DOHH2 (cell line): ENCODE results near the gene STARD13.

Source experiments
- EZH2phosphoT487 ChIP-seq: fragments of 200-600 bp; sonication (generic); IDR thresholded peaks from 2 replicates; pipeline ENCODE4 v1.6.1; 2017; ENCODE audit warnings: borderline replicate concordance, mild to moderate bottlenecking, antibody characterized with exemption, low read length, moderate library complexity, mixed read lengths
- TF ChIP-seq, protein P1 (sequence below): fragments of 200-600 bp; sonication (generic); IDR thresholded peaks from one replicate; pipeline ENCODE4 v1.5.1; 2014; ENCODE audit warnings: antibody characterized with exemption, mild to moderate bottlenecking, low read depth, low read length; ENCODE audit not compliant: poor library complexity, severe bottlenecking

DNA sequence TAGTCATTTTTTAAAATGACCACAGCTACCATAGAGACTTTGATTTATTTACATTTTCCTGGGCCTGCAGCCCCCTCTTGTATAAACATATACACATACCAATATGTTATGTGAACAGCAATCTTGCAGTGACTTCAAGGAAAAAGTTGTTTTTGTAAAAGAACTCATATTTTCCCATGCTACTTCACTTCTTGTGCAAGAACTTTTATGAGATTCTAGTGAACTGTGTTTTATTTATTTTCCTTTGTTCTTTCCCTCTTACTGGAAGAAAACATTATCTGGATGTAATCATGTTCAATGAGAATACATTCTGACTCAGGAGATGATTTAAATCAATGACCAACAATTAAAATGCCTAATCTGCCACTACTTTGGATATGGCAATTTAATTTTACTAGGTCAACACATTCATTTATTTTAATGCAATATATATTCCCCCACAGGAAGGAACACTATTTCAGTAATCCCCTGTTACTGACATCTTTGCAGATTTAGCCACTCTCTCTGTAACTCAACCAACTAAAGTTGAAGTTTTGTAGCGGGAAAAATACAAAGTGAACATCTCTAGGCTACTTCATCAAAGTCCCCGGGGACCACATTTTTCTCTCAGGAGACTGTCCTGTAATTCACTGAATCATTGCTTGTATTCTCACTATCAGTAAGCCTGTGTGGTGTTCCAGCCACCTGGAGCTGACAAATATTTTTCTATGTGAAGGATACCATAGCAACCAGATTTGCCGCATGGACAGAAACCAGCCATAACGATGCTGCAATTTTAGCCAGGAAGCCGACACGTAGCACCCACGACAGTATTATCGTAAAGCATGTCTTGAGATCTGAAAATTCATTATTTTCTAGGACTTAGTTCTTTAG is 90.5 kb downstream of the STARD13 start:
- TF ChIP-seq, protein P1, sequence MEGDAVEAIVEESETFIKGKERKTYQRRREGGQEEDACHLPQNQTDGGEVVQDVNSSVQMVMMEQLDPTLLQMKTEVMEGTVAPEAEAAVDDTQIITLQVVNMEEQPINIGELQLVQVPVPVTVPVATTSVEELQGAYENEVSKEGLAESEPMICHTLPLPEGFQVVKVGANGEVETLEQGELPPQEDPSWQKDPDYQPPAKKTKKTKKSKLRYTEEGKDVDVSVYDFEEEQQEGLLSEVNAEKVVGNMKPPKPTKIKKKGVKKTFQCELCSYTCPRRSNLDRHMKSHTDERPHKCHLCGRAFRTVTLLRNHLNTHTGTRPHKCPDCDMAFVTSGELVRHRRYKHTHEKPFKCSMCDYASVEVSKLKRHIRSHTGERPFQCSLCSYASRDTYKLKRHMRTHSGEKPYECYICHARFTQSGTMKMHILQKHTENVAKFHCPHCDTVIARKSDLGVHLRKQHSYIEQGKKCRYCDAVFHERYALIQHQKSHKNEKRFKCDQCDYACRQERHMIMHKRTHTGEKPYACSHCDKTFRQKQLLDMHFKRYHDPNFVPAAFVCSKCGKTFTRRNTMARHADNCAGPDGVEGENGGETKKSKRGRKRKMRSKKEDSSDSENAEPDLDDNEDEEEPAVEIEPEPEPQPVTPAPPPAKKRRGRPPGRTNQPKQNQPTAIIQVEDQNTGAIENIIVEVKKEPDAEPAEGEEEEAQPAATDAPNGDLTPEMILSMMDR: no peak
- no peak for TF ChIP-seq EZH2phosphoT487
